Esophagus muscularis mucosa (tissue), 3 donors: ENCODE results near the gene NUP93.

ENCODE experiments used
- CTCF ChIP-seq, 3 experiments: fragments of 200-600 bp in 2 of 3; fragments of 450-650 bp in 1 of 3; sonication (generic) in 2 of 3; IDR thresholded peaks; one replicate each; pipeline ENCODE4 v1.5.1; 2017 to 2019; ENCODE audit warnings: antibody characterized with exemption in 3 of 3, mild to moderate bottlenecking in 2 of 3, moderate library complexity in 1 of 3
- POLR2A ChIP-seq: fragments of 450-650 bp; IDR thresholded peaks from one replicate; pipeline ENCODE4 v1.6.1; 2017; ENCODE audit warnings: antibody characterized with exemption, moderate library complexity, mild to moderate bottlenecking, low read depth

GRCh38 chr16:56841659-56842058, 111.7 kb downstream of the NUP93 start:
- TF ChIP-seq POLR2A (no peak), CTCF (IDR thresholded peaks at IDR 0.05) (no peak)
